Heart left ventricle (tissue), 16 donors: ENCODE results near the gene STXBP4. TPM values are rescaled to one million over a fixed set of nuclear protein-coding genes. Genes with fewer than 3 reads are reported as not detected.

ENCODE experiments used
- ATAC-seq, 4 donors: fragments of 200-7000 bp; cut with Tn5 transposase; one replicate each; pipeline ENCODE4 v1.9.1; 2020 to 2022; ENCODE audit warnings: moderate library complexity in 4 of 4, mild to moderate bottlenecking in 3 of 4, moderate number of reproducible peaks in 1 of 4
- DNase-seq, 5 donors: peaks; one replicate each; pipeline ENCODE4 v3.0.0-alpha.2; 2020
- H3K27ac ChIP-seq, 12 donors: fragments of 200-600 bp; sonication (generic) in 4 of 12; one replicate each; pipeline versions ENCODE4 v1.5.0 to v1.8.0; 2016 to 2022; ENCODE audit warnings: mild to moderate bottlenecking in 2 of 12
- H3K27me3 ChIP-seq, 9 donors: fragments of 200-600 bp; sonication (generic) in 2 of 9; one replicate each; pipeline versions ENCODE4 v1.5.1 to v1.8.0; 2016 to 2022; ENCODE audit warnings: mild to moderate bottlenecking in 3 of 9
- H3K36me3 ChIP-seq, 9 donors: fragments of 200-600 bp; sonication (generic) in 2 of 9; one replicate each; pipeline versions ENCODE4 v1.5.0 to v1.8.0; 2018 to 2022; ENCODE audit warnings: mild to moderate bottlenecking in 2 of 9
- H3K4me1 ChIP-seq, 12 donors: fragments of 200-600 bp; sonication (generic) in 4 of 12; one replicate each; pipeline versions ENCODE4 v1.5.0 to v1.8.0; 2016 to 2022; ENCODE audit warnings: mild to moderate bottlenecking in 3 of 12
- H3K4me3 ChIP-seq, 12 donors: fragments of 200-600 bp; sonication (generic) in 4 of 12; one replicate each; pipeline versions ENCODE4 v1.5.0 to v1.8.0; 2017 to 2022; ENCODE audit warnings: mild to moderate bottlenecking in 9 of 12, moderate library complexity in 4 of 12
- H3K9me3 ChIP-seq, 12 donors: fragments of 200-600 bp; sonication (generic) in 4 of 12; one replicate each; pipeline versions ENCODE4 v1.5.0 to v1.8.0; 2016 to 2022; ENCODE audit warnings: mild to moderate bottlenecking in 1 of 12
- POLR2A ChIP-seq, 2 donors: fragments of 450-650 bp; IDR thresholded peaks; one replicate each; pipeline ENCODE4 v1.6.1; 2017; ENCODE audit warnings: antibody characterized with exemption in 2 of 2, mild to moderate bottlenecking in 2 of 2, moderate library complexity in 2 of 2
- WGBS, 4 donors: extraction: QIAGEN DNeasy Blood & Tissue Kit in 2 of 4; methylation state at CpG; one replicate each; pipeline versions ENCODE4 v1.1.5 to v1.1.7; 2013 to 2018; 5-methylcytosine and 5-hydroxymethylcytosine counted together
- intact Hi-C, 10 donors: fragments of 100-400 bp; cut with DNase I; formaldehyde crosslinking; loops; one replicate each; pipeline versions ENCODE4 v1.11.1 to v1.14.2; 2022
- polyA plus RNA-seq, 2 donors: library from polyadenylated mRNA; stranded (reverse); fragments of 200-250 nt; gene quantifications; one replicate each; pipeline ENCODE4 v1.2.3, GENCODE V29; 2013
- total RNA-seq, 9 donors: library from RNA; depleted of rRNA in 2 of 9; stranded (reverse); fragments of >200 nt in 2 of 9; fragmentation: NEBNext Ultra II Directional in 3 of 9; extraction: Animal tissue kit (Norgen Biotek cat#: 25700) in 3 of 9; gene quantifications; one replicate each; pipeline versions ENCODE4 v1.1.0 to v1.2.4, GENCODE V29; 2016 to 2023
- TF ChIP-seq, protein P1 (sequence below), 12 donors: fragments of 200-600 bp; sonication (generic) in 4 of 12; IDR thresholded peaks; one replicate each; pipeline versions ENCODE4 v1.5.0 to v1.8.0; 2018 to 2022; ENCODE audit warnings: antibody characterized with exemption in 12 of 12, mild to moderate bottlenecking in 5 of 12
- donor health status: ischemic (EF 13 %, LVEDD 7.1; RV severe dilation, severe dysfunction).
- donor health status: healthy with polysubstance abuse.
- donor health status: DM: no; HTN: yes; CAD: no.
- donor health status: DM: no; HTN: no; CAD: no.
- donor health status: ischemic (EF 25% LVEDD 6.9; RV normal size, moderate dysfunction).
- donor health status: ischemic (EF 25% LVEDD 5.7; RV mildly dilated, moderate dysfunction).
- donor health status: healthy.
- donor health status: DM: yes; HTN: yes; CAD: no.
- donor health status: ischemic (EF 35%, LVEDD 5.7; RV mildly dilated, moderate dysfunction).
- donor health status: nonischemic (EF 11% LVEDD 7.7; RV severe dilation, severe dysfunction).
- donor health status: DM: yes; HTN: yes; CAD: no.
- donor health status: PGD.
- donor health status: ischemic (EF 29% LVEDD 5.4; RV normal size, mild dysfunction).
- donor health status: nonischemic (EF 23%, LVEDD 6.1; RV moderate dilation, normal function).

The STXBP4 gene
- total and polyA plus RNA-seq, 11 donors = 1.3 to 7.8 (median 4.7) TPM

DNA sequence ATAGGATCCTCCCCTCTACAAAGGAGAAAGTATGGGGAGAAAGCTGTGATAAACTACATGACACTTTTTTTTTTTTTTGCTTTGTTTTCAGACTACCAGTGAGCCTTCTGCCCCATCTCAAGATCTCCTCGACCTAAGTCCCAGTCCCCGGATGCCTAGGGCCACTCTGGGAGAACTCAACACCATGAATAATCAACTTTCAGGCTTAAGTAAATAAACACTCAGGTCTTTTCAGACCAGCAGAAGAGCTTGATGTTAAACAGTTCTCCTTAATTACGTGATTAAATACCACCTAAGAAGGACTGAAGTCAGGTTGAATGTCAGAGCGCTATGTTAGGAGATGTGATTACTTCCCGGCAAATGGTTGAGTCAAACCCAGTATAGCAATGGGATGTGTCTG, 31.5 kb upstream of the STXBP4 start:
- 60 to 66% (median 63%) methylated on average over 5 of the region's 5 CpGs for WGBS, 4 donors

GRCh38 chr17:54937426-54937825, 31.1 kb upstream of the STXBP4 start:
- no peak overlapping the region for H3K27ac ChIP-seq
- H3K27me3 ChIP-seq = no peaks in the 10 kb centered on the region
- H3K4me1 ChIP-seq = no peaks in the 10 kb centered on the region
- DNase-seq (no peak), ATAC-seq (no peak)
- H3K9me3 ChIP-seq = no peaks in the 10 kb centered on the region
- TF ChIP-seq POLR2A (IDR thresholded peaks at IDR 0.05) = no peak
- TF ChIP-seq, protein P1, sequence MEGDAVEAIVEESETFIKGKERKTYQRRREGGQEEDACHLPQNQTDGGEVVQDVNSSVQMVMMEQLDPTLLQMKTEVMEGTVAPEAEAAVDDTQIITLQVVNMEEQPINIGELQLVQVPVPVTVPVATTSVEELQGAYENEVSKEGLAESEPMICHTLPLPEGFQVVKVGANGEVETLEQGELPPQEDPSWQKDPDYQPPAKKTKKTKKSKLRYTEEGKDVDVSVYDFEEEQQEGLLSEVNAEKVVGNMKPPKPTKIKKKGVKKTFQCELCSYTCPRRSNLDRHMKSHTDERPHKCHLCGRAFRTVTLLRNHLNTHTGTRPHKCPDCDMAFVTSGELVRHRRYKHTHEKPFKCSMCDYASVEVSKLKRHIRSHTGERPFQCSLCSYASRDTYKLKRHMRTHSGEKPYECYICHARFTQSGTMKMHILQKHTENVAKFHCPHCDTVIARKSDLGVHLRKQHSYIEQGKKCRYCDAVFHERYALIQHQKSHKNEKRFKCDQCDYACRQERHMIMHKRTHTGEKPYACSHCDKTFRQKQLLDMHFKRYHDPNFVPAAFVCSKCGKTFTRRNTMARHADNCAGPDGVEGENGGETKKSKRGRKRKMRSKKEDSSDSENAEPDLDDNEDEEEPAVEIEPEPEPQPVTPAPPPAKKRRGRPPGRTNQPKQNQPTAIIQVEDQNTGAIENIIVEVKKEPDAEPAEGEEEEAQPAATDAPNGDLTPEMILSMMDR (IDR thresholded peaks at IDR 0.05) = no peak
- H3K36me3 ChIP-seq = peaks cover 0 to 55% (median 16%) of the 10 kb centered on the region in 9 donors
- H3K4me3 ChIP-seq = no peak overlapping the region
- WGBS, 4 donors = 93 to 97% (median 95%) methylated on average over 1 of the region's 1 CpG
- intact Hi-C loops = no loop called here

More for the DNA sequence above, 31.5 kb upstream of the STXBP4 start:
- H3K27me3 ChIP-seq = no peaks in the 10 kb centered on the region
- ATAC-seq = no peak
- no peak for TF ChIP-seq POLR2A (IDR thresholded peaks at IDR 0.05)
- TF ChIP-seq, protein P1 (IDR thresholded peaks at IDR 0.05) = no peak
- no peak overlapping the region for H3K4me3 ChIP-seq
- DNase-seq = no peak
- no peaks in the 10 kb centered on the region for H3K9me3 ChIP-seq
- H3K27ac ChIP-seq = no peak overlapping the region
- no peaks in the 10 kb centered on the region for H3K4me1 ChIP-seq
- H3K36me3 ChIP-seq = peaks cover 0 to 56% (median 16%) of the 10 kb centered on the region in 9 donors
- intact Hi-C loops = no loop called here

DNA sequence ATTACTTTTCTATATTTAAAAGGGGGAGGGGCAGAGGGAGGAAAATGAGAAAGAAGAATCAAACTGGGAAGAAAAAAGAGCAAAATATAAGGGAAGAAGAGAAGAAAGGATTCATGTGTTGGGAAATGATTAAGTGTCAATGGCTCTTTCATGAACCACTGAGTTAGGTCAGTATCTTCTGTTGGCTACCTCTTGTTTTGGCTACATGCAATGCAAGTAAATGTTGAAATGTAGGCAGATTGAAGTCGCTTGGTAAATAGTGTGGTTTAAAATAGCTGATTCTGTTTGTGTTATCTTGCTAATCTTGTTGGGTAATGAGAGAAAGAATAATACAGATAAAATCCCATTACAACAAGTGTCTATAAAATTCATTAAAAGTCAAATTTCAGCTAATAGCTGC, 27.3 kb upstream of the STXBP4 start:
- ATAC-seq = no peak
- no peak overlapping the region for H3K4me3 ChIP-seq
- H3K9me3 ChIP-seq = no peaks in the 10 kb centered on the region
- 83 to 91% (median 87%) methylated on average over 1 of the region's 1 CpG for WGBS, 4 donors
- H3K27me3 ChIP-seq = no peaks in the 10 kb centered on the region
- DNase-seq = no peak
- intact Hi-C loops = no loop called here
- H3K4me1 ChIP-seq = no peaks in the 10 kb centered on the region
- TF ChIP-seq, protein P1 (IDR thresholded peaks at IDR 0.05) = no peak
- TF ChIP-seq POLR2A (IDR thresholded peaks at IDR 0.05) = no peak
- H3K36me3 ChIP-seq = peaks cover 0 to 31% (median 11%) of the 10 kb centered on the region in 9 donors
- no peak overlapping the region for H3K27ac ChIP-seq

GRCh38 chr17:54944796-54945195, 23.8 kb upstream of the STXBP4 start:
- 74 to 85% (median 80%) methylated on average over 1 of the region's 1 CpG for WGBS, 4 donors
- no peaks in the 10 kb centered on the region for H3K4me1 ChIP-seq
- H3K4me3 ChIP-seq = no peak overlapping the region
- intact Hi-C loops = no loop called here
- TF ChIP-seq, protein P1 (IDR thresholded peaks at IDR 0.05) = no peak
- no peak for TF ChIP-seq POLR2A (IDR thresholded peaks at IDR 0.05)
- H3K27me3 ChIP-seq = no peaks in the 10 kb centered on the region
- DNase-seq = no peak
- no peak overlapping the region for H3K27ac ChIP-seq
- H3K9me3 ChIP-seq = no peaks in the 10 kb centered on the region
- H3K36me3 ChIP-seq = peaks cover 0 to 9% (median 0%) of the 10 kb centered on the region in 9 donors
- no peak for ATAC-seq
